GM21825 (cell line): Measurements from ENCODE around the gene CHST14.

ENCODE experiments used
- ATAC-seq: cut with Tn5 transposase; IDR thresholded peaks from one replicate; pipeline ENCODE4 v1.9.1; 2021; ENCODE audit warnings: mild to moderate bottlenecking, moderate library complexity; ENCODE audit not compliant: unreplicated experiment

Gene CHST14

DNA sequence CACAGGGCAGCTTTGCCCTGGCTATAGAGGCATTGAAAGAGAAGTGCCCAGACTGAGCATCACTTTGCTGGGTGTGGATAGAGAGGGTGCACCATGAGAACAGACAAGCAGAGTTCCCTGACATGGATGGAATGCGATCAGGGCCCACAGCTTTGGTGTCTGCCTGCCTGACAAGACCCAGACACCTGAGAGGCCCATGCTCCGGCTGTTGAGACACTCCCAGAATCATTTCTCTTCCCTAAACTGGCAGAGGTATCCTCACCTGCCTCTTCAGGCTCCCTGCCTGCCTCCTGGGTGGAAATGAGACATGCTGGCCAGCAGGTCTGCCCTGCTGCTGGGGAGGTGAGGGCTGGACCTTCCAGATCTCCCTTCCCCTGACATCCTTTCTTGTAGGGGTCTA, 10.4 kb upstream of the CHST14 start:
- no peak for ATAC-seq

GRCh38 chr15:40461958-40462357, 8.8 kb upstream of the CHST14 start:
- no peak for ATAC-seq

- ATAC-seq = no peak
These were observed 7.5 kb upstream of the CHST14 start for GRCh38 chr15:40463279-40463678.

GRCh38 chr15:40463886-40464545, 6.8 kb upstream of the CHST14 start:
- ATAC-seq = no peak

GRCh38 chr15:40464595-40465185, 6.1 kb upstream of the CHST14 start:
- no peak for ATAC-seq

DNA sequence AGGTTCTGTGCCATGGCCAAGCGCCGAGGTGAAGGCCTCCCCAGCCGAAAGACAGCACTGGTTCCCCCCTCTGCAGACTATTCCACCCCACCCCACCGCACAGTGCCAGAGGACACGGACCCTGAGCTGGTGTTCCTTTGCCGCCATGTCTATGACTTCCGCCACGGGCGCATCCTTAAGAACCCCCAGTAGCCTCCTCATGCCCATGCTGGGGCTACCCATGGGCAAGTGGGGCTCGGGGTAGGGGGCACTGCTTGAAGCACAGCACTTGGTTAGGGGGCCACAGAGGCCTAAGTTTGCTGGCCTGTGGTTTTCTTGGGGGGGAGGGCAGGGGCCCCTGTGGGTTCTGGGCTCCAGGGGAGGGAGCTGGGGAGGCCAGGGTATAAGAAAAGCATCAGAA, 4.8 kb upstream of the CHST14 start:
- ATAC-seq = no peak

DNA sequence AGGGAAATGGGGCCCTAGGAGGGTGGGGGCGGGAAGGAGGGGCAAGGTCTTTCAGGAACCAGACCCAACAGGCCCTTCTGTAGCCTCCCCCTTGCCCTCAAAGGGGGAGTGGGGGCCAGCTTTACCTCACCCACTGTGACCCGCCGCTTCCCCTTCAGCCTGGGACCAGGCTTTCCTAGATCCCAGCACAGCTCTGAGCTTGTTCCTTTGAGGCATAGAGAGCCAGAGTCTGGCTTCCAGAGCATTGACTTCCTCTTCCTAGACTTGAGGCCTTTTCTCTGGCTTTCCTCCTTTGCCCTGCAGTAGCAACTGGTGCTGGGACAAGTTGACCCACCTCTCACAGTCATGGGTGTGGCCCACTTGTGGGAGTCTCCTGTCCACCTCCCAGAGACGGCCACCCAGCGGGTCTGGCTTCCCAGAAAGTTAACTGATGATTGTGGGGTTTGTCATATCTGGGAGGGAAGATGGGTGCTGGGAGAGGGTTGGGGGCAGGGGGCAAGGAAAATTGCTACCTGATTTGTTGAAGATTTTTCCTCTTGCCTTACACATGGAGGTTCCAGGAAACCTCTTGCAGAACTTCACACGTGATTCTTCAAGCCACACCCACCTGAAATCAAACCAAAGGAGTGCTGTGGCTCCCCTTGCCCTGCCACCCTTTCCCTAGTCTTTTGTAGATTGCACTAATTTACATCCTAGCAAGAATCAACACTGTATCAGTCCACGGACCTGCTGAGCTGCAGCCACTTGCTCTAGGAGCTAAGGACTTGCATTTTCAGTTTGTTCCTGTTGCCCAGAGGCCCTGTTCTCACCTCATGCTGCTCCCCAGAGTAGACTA, 4.1 kb upstream of the CHST14 start:
- no peak for ATAC-seq

GRCh38 chr15:40467261-40467615, 3.5 kb upstream of the CHST14 start:
- no peak for ATAC-seq

- ATAC-seq = no peak
These were observed 1.9 kb upstream of the CHST14 start for GRCh38 chr15:40468898-40469331.

DNA sequence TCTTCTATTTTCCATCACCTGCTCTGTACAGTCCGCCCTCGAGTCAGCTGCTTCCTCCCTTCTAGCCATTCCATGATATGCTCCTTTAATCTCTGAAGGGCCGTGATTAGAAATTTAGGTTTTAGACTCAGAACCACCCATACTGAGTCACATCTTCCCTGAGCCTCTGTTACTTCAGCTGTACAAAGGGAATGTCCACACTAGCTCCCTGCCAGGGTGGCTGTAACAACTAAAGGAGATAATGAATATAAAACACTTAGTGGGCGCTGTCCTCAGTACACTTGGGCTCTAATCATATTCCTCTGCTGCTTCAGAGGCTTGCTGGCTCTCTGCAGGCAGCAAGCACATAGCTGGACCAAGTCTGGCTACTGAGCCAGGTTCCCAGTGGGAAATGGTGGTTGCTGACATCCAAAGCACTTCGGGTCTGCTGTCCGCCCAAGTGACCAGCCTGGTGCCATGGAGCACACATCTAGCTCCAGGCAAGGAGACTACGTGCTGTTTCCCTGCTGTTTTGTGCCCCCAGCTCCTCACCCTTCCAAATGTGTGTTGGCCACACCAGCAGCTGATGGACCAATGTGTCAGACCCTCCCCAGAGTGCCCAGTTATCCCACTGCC, 901 bp upstream of the CHST14 start:
- no peak for ATAC-seq

GRCh38 chr15:40471105-40471807, 472 bp downstream of the CHST14 start:
- ATAC-seq = peak; percentile 38

- peak; percentile 17 for ATAC-seq
These were observed 995 bp downstream of the CHST14 start for GRCh38 chr15:40471808-40472150.

- ATAC-seq = no peak
These were observed 1.5 kb downstream of the CHST14 start for GRCh38 chr15:40472171-40472727.

GRCh38 chr15:40474581-40474980, 3.8 kb downstream of the CHST14 start:
- ATAC-seq = no peak

DNA sequence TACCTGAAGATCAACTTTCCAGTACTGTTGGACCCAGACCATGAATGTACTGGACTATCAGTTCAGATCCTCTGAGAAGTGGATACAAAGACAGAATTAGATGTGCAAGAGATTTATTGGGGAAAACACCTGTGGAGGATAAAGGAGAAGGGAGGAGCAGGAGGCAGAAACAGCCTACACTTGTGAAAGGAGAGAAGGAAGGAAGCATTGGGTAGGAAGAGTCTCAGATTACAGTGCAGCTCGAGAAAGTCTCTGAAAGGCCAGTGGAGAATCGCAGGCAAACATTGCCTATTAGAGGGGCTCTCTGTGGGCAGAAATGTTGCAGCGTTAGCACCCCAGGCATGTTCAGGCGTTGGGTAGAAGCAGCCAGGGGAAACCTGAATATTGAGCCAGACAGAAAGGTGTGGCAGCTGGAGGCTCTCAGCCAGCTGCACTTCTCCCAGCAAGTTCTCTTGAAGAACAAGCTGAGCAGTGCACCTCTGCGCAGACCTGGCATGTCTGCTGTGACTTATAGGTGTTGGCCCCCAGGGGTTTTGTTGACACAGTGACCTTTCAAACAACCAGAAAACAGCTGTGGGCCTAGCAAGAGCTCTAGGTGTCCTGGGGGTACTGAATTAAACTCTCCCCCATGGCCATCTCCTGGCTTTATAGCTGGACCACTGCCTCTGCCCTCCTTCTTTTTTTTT, 7.0 kb downstream of the CHST14 start:
- ATAC-seq = no peak

GRCh38 chr15:40479024-40479423, 8.2 kb downstream of the CHST14 start:
- ATAC-seq = no peak

DNA sequence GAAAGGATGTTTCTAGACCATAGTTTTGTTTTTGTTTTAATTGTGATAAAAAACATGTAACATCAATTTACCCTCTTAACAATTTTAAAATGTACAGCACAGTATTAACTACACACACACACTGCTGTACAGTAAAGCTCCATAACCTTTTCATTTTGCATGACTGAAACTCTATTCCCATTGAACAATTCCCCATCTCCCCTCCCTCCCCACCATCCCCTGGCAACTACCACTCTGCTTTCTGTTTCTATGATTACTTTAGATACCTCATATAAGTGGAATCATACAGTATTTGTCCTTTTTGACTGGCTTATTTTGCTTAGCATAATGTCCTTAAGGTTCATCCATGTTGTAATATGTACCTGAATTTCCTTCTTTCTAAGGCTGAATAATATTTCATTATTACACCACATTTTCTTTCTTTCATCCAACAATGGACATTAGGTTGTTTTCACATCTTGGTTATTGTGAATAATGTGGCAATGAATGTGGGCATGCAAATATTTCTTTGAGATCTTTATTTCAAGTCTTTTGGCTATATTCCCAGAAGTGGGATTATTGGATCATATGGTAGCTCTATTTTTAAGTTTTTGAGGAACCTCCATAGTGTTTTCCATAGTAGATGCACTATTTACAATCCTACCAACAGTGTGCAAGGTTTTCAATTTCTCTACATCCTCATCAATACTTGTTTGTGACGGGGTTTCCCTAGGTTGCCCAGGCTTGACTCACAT, 10.7 kb downstream of the CHST14 start:
- no peak for ATAC-seq

DNA sequence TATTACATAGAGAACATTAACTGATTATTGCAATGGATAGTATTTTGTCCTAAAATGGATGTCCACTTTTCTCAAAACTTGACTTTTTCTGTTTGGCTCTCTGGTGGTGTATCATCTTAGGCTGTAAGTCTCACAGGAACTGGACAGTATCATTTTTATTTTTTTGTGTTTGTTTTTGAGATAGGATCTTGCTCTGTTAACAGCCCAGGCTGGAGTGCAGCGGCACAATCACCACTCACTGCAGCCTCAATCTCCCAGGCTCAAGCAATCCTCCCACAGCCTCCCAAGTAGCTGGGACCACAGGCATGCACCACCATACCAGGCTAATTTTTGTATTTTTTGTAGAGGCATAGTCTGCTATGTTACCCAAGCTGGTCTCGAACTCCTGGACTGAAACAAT, 13.1 kb downstream of the CHST14 start:
- no peak for ATAC-seq

DNA sequence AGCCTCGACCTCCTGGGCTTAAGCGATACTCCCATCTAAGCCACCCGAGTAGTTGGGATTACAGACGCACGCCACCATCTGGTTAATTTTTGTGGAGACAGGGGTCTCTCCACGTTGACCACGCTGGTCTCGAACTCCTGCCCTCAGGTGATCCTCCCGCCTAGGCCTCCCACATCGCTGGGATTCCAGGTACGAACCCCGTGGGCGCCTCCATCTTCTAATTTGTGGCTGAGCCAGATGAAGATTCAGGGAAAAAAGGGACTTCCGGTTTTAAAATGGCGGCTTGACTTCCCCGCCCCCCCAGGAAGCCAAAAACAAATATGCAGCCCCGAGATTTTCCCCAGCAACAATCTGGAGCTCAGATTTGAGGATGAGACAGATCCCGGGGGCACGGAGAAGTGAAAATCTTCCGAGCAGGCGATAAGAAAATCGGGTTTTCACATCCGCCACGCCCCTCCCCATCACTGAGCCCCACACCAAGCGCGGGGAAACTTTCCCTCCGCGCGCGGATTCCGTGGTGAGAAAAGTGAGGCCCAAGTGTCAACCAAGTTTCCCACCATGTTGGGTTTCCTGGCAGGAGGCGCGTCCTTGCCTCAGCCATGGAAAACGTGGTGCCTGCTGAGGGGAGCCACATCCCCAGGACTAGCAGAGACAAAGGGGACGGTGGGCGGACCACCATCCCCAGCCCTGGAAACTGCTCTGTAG, 15.4 kb downstream of the CHST14 start:
- no peak for ATAC-seq
